PFSK-1 (cell line): ENCODE data around the gene ROBO1.

Experiments used
- TAF1 ChIP-seq: IDR thresholded peaks from 2 replicates; pipeline ENCODE4 v1.6.1; 2012; ENCODE audit warnings: low read length, control low read depth, borderline replicate concordance; ENCODE audit not compliant: insufficient read depth
- TF ChIP-seq, protein P1 (sequence below), 2 experiments: IDR thresholded peaks; 2 replicates each; pipeline versions ENCODE4 v1.6.1 to v1.8.0; 2011 to 2012; ENCODE audit warnings: low read depth in 2 of 2, low read length in 2 of 2, control low read depth in 1 of 2, inconsistent platforms in 1 of 2, mild to moderate bottlenecking in 1 of 2, moderate library complexity in 1 of 2; ENCODE audit not compliant: insufficient read depth in 1 of 2

DNA sequence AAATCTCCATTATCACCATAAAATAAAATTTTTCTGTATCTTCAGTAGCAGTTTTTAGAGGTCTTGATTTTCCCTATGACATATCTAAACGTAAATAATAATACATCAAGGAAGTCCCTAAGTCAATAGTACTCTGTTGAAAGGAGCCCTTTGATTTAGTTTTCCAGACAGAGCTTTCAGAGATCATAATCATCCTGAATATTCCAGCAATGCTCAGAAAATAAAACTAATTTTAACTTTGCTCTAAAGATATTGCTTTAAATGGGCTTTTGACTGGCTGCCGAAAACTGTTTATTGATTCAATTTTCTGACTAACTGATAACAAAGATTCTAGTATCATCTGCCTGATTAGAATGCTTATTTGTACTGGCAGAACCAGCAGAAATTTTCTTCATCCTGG is 40.7 kb upstream of the ROBO1 start:
- no peak for TF ChIP-seq TAF1
- TF ChIP-seq, protein P1, sequence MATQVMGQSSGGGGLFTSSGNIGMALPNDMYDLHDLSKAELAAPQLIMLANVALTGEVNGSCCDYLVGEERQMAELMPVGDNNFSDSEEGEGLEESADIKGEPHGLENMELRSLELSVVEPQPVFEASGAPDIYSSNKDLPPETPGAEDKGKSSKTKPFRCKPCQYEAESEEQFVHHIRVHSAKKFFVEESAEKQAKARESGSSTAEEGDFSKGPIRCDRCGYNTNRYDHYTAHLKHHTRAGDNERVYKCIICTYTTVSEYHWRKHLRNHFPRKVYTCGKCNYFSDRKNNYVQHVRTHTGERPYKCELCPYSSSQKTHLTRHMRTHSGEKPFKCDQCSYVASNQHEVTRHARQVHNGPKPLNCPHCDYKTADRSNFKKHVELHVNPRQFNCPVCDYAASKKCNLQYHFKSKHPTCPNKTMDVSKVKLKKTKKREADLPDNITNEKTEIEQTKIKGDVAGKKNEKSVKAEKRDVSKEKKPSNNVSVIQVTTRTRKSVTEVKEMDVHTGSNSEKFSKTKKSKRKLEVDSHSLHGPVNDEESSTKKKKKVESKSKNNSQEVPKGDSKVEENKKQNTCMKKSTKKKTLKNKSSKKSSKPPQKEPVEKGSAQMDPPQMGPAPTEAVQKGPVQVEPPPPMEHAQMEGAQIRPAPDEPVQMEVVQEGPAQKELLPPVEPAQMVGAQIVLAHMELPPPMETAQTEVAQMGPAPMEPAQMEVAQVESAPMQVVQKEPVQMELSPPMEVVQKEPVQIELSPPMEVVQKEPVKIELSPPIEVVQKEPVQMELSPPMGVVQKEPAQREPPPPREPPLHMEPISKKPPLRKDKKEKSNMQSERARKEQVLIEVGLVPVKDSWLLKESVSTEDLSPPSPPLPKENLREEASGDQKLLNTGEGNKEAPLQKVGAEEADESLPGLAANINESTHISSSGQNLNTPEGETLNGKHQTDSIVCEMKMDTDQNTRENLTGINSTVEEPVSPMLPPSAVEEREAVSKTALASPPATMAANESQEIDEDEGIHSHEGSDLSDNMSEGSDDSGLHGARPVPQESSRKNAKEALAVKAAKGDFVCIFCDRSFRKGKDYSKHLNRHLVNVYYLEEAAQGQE (IDR thresholded peaks at IDR 0.05; ENCODE audit: insufficient read depth in 1 of 2, low read depth in 2 of 2, low read length in 2 of 2), result no peak
